K562 (cell line): ENCODE measurements around the gene RGS7. TPM values are rescaled to one million over a fixed set of nuclear protein-coding genes. Genes with fewer than 3 reads are reported as not detected.

Experiments
- ATAC-seq: fragments of 200-7000 bp; cut with Tn5 transposase; 3 replicates; pipeline ENCODE4 v1.9.1; 2020; ENCODE audit warnings: moderate library complexity
- BruUV-seq: library from RNA; stranded (reverse); fragments of 400-500 nt; replicated peaks from 2 replicates; lab custom pipeline; 2021; lab: Mats Ljungman, UMichigan
- CTCF ChIA-PET: fragments of 300-600 bp; formaldehyde crosslinking; extraction: SDS; loops from one replicate; lab custom pipeline; 2021; ENCODE audit warnings: low intra/inter-chr PET ratio; lab: Yijun Ruan, JAX
- POLR2A ChIA-PET: fragments of 300-600, 350-650 bp; sonication (Branson Sonifier 250); formaldehyde crosslinking; extraction: SDS; loops from one replicate; lab custom pipeline; 2021; ENCODE audit warnings: antibody characterized with exemption, inconsistent platforms; lab: Yijun Ruan, JAX
- DNase-seq, 4 experiments: peaks; one replicate each; pipeline versions ENCODE4 v3.0.0 to v3.0.0-alpha.2; 2011 to 2018; ENCODE audit warnings: low spot score in 3 of 4, mixed read lengths in 3 of 4; ENCODE audit errors: extremely low read depth in 1 of 4
- FAIRE-seq: peaks from 2 replicates; lab custom pipeline; 2011; peaks lifted over from hg19 to GRCh38; lab: Jason Lieb, UNC
- H2AFZ ChIP-seq: 2 replicates; pipeline ENCODE4 v1.6.0; 2011; ENCODE audit warnings: low read depth, low read length, control low read depth, inconsistent platforms
- H3K27ac ChIP-seq: fragments of 200-600 bp; 3 replicates; pipeline ENCODE4 v1.8.0; 2011; ENCODE audit warnings: low read depth, mild to moderate bottlenecking, control low read depth, inconsistent platforms, low read length, moderate library complexity, mixed read lengths; ENCODE audit errors: extremely low read depth
- H3K27me3 ChIP-seq, 2 experiments: fragments of 300-600 bp in 1 of 2; 2 replicates in 1 of 2; 3 replicates in 1 of 2; pipeline versions ENCODE4 v1.6.0 to v1.8.0; 2011; ENCODE audit warnings: inconsistent platforms in 2 of 2, low read length in 2 of 2, mild to moderate bottlenecking in 1 of 2, mixed read lengths in 1 of 2, moderate library complexity in 1 of 2; ENCODE audit not compliant: control insufficient read depth in 2 of 2, insufficient read depth in 2 of 2
- H3K36me3 ChIP-seq: fragments of 300-600 bp; 3 replicates; pipeline ENCODE4 v1.8.0; 2011; ENCODE audit warnings: mild to moderate bottlenecking, low read length, inconsistent platforms; ENCODE audit not compliant: control insufficient read depth, insufficient read depth
- H3K4me1 ChIP-seq, 2 experiments: fragments of 200-600 bp in 1 of 2; replicated peaks in 1 of 2; 2 replicates in 1 of 2; 3 replicates in 1 of 2; pipeline versions ENCODE4 v1.5.1 to v1.8.0; 2011; ENCODE audit warnings: inconsistent platforms in 2 of 2, low read length in 2 of 2, mild to moderate bottlenecking in 1 of 2, mixed read lengths in 1 of 2, moderate library complexity in 1 of 2; ENCODE audit not compliant: control insufficient read depth in 2 of 2, insufficient read depth in 2 of 2
- H3K4me2 ChIP-seq: 2 replicates; pipeline ENCODE4 v1.6.1; 2011; ENCODE audit warnings: low read length, control low read depth, inconsistent platforms, mixed read lengths; ENCODE audit not compliant: insufficient read depth
- H3K4me3 ChIP-seq: fragments of 200-600 bp; sonication (generic), shearing (Covaris generic); 2 replicates; pipeline ENCODE4 v1.5.1; 2016; ENCODE audit warnings: control low read depth, inconsistent platforms
- H3K79me2 ChIP-seq: fragments of 200-600 bp; 3 replicates; pipeline ENCODE4 v1.8.0; 2011; ENCODE audit warnings: low read length, inconsistent platforms; ENCODE audit not compliant: control insufficient read depth, insufficient read depth
- H3K9ac ChIP-seq, 2 experiments: 2 replicates each; pipeline versions ENCODE4 v1.6.0 to v1.6.1; 2011; ENCODE audit warnings: low read depth in 2 of 2, low read length in 2 of 2, control low read depth in 1 of 2, inconsistent platforms in 1 of 2, mild to moderate bottlenecking in 1 of 2, mixed read lengths in 1 of 2; ENCODE audit not compliant: insufficient read depth in 1 of 2
- H3K9me1 ChIP-seq: one replicate; pipeline ENCODE4 v1.6.0; 2011; ENCODE audit warnings: inconsistent platforms, mild to moderate bottlenecking, low read length, moderate library complexity; ENCODE audit not compliant: control insufficient read depth, insufficient read depth
- H3K9me3 ChIP-seq: replicated peaks from 2 replicates; pipeline ENCODE4 v1.5.1; 2011; ENCODE audit warnings: low read depth, low read length, inconsistent platforms; ENCODE audit not compliant: control insufficient read depth, insufficient read depth
- H4K20me1 ChIP-seq: replicated peaks from 2 replicates; pipeline ENCODE4 v1.6.1; 2011; ENCODE audit warnings: low read length, inconsistent platforms, mixed read lengths; ENCODE audit not compliant: control insufficient read depth, insufficient read depth
- CBFA2T3 ChIP-seq: fragments of 450-650 bp; IDR thresholded peaks from 2 replicates; pipeline ENCODE4 v1.6.1; 2017
- CBX1 ChIP-seq: sonication (generic); IDR thresholded peaks from 2 replicates; pipeline ENCODE4 v1.6.1; 2016; ENCODE audit warnings: antibody characterized with exemption, low read depth, mild to moderate bottlenecking
- CBX5 ChIP-seq: IDR thresholded peaks from 2 replicates; pipeline ENCODE4 v1.6.1; 2014; ENCODE audit warnings: low read depth, borderline replicate concordance
- IRF9 ChIP-seq: fragments of 450-650 bp; IDR thresholded peaks from 2 replicates; pipeline ENCODE4 v1.6.1; 2016; ENCODE audit warnings: missing biosample characterization, missing genetic modification characterization
- JUN ChIP-seq, 2 experiments: sonication (generic) in 1 of 2; formaldehyde crosslinking in 1 of 2; IDR thresholded peaks; 2 replicates each; pipeline versions ENCODE4 v1.6.1 to v1.8.0; 2012 to 2022; ENCODE audit warnings: borderline replicate concordance in 2 of 2, mild to moderate bottlenecking in 2 of 2, improper control_type of control experiment in 1 of 2, low read depth in 1 of 2, low read length in 1 of 2, missing genetic modification reagents in 1 of 2
- KAT8 ChIP-seq: fragments of 450-650 bp; IDR thresholded peaks from 2 replicates; pipeline ENCODE4 v1.6.1; 2016; ENCODE audit warnings: low read depth, mild to moderate bottlenecking
- MGA ChIP-seq: fragments of 450-650 bp; IDR thresholded peaks from 2 replicates; pipeline ENCODE4 v1.6.1; 2016; ENCODE audit warnings: mild to moderate bottlenecking, moderate library complexity
- PHF20 ChIP-seq: fragments of 450-650 bp; IDR thresholded peaks from 2 replicates; pipeline ENCODE4 v1.6.1; 2018; ENCODE audit not compliant: partially characterized antibody
- POLR2G ChIP-seq: fragments of 200-400 bp; formaldehyde crosslinking; IDR thresholded peaks from 2 replicates; pipeline ENCODE4 v1.6.1; 2017; ENCODE audit warnings: low read depth, mild to moderate bottlenecking, antibody characterized with exemption, low read length, moderate library complexity
- SAFB ChIP-seq: fragments of 200-400 bp; formaldehyde crosslinking; IDR thresholded peaks from 2 replicates; pipeline ENCODE4 v1.6.1; 2017; ENCODE audit warnings: low read depth, low read length, borderline replicate concordance
- ZBED1 ChIP-seq: IDR thresholded peaks from 2 replicates; pipeline ENCODE4 v1.6.1; 2014
- ZNF707 ChIP-seq: fragments of 250-450 bp; sonication (Bioruptor Pico); conservative IDR thresholded peaks from 2 replicates; pipeline ENCODE4 v1.8.0; 2022; ENCODE audit warnings: inconsistent platforms, mild to moderate bottlenecking, moderate library complexity
- WGBS: fragments of 100-300 bp; shearing (Covaris generic); methylation state at CpG from one replicate; pipeline ENCODE4 v1.1.6; 2016; ENCODE audit warnings: low coverage, mixed read lengths; ENCODE audit not compliant: insufficient coverage; ENCODE audit errors: missing lambda C conversion rate; 5-methylcytosine and 5-hydroxymethylcytosine counted together
- in situ Hi-C: fragments of 300-500 bp; cut with MboI; formaldehyde crosslinking; loops from 4 replicates; pipeline ENCODE4 v1.15.0; 2018; ENCODE audit warnings: inconsistent platforms, mixed read lengths
- intact Hi-C: fragments of 100-400 bp; cut with micrococcal nuclease; formaldehyde crosslinking; loops from 2 replicates; pipeline ENCODE4 v1.14.2; 2022
- polyA plus RNA-seq, 8 experiments: library from polyadenylated mRNA; depleted of rRNA in 4 of 8; stranded (reverse) in 5 of 8; unstranded in 3 of 8; fragments of >200 nt; fragmentation: Nextera tagmentation in 2 of 8; fragmentation: Illumina TruSeq in 1 of 8; extraction: Ambion mirVana in 2 of 8; extraction: Trizol in 1 of 8; gene quantifications; 2 replicates each; pipeline versions ENCODE4 v1.2.1 to v1.2.3, GENCODE V29; 2011 to 2014; ENCODE audit warnings: inconsistent platforms in 1 of 8, missing spikeins in 1 of 8
- total RNA-seq, 7 experiments: library from RNA; depleted of rRNA in 6 of 7; stranded (reverse); fragments of >200 nt in 6 of 7; fragmentation: Illumina TruSeq in 2 of 7; extraction: Trizol in 2 of 7; gene quantifications; 2 replicates each; pipeline versions ENCODE4 v1.2.1 to v1.2.3, GENCODE V29; 2011 to 2021; ENCODE audit warnings: low replicate concordance in 1 of 7

Gene RGS7
- total and polyA plus RNA-seq, 9 of the 15 experiments (the other 6 are each of a cell fraction or from before 2014, with no cell fraction given): not detected

- Histone ChIP-seq H3K9ac (no peak overlapping the region), H3K36me3 (no peaks in the 10 kb centered on the region), H3K9me1 (no peaks in the 10 kb centered on the region), H4K20me1 (no peaks in the 10 kb centered on the region), H3K4me1 (no peaks in the 10 kb centered on the region), H3K4me2 (no peak overlapping the region), H2AFZ (no peak overlapping the region), H3K4me3 (no peak overlapping the region), H3K9me3 (no peaks in the 10 kb centered on the region), H3K27me3 (no peaks in the 10 kb centered on the region), H3K79me2 (no peaks in the 10 kb centered on the region), H3K27ac (no peak overlapping the region)
- in situ Hi-C loops (no loop called here), intact Hi-C loops (no loop called here)
- ATAC-seq: no peak
- CTCF ChIA-PET: no interaction called here
- no TSS peak for BruUV-seq
- no peak for DNase-seq
- WGBS: 1% methylated on average over 5 of the region's 5 CpGs
- POLR2A ChIA-PET: no interaction called here
- no peak for FAIRE-seq
- TF ChIP-seq JUN (IDR thresholded peaks at IDR 0.05; ENCODE audit: borderline replicate concordance, low read depth, low read length) (no peak), JUN (CRISPR knock-in tag; IDR thresholded peaks at IDR 0.05; ENCODE audit: borderline replicate concordance) (no peak), KAT8 (no peak), SAFB (no peak), IRF9 (tag) (no peak), ZNF707 (no peak), ZBED1 (no peak), PHF20 (no peak), POLR2G (no peak), CBX5 (no peak), CBFA2T3 (no peak), CBX1 (no peak), MGA (no peak)
Measured at GRCh38 chr1:241229711-241230110, 127.3 kb downstream of the RGS7 start.
